HG03103 (cell line): Measurements from ENCODE around the gene KPNA6.
A peak's percentile ranks its signal among the peaks of the same experiment; 100 is the strongest.
"Not testable (repeated sequence)": the region's sequence is repeated elsewhere in the genome, so short reads cannot be mapped to it uniquely, and the experiment has no call there.

ENCODE experiments used
- ATAC-seq: cut with Tn5 transposase; IDR thresholded peaks from one replicate; pipeline ENCODE4 v1.9.1; 2021; ENCODE audit warnings: low read depth; ENCODE audit not compliant: unreplicated experiment

Gene KPNA6

DNA sequence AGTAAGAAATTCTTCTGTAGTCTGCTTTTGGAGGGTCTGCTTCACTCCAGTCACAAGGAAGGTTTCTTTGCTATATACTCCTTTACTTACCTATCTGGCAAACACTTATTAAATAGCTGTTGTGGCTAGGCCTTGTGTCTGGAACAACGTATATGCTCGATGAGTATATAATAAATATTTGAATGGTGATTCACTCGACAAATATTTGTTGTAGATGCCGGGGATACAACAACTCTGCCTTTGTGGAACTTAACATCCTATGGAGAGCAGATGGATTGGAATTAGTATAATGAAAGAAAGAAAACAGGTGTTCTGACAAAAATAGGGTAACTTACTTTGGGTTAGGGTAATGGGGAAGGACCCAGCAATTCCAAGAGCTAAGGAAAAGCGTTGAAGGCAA lies 31.1 kb downstream of the KPNA6 start:
- ATAC-seq, result no peak

DNA sequence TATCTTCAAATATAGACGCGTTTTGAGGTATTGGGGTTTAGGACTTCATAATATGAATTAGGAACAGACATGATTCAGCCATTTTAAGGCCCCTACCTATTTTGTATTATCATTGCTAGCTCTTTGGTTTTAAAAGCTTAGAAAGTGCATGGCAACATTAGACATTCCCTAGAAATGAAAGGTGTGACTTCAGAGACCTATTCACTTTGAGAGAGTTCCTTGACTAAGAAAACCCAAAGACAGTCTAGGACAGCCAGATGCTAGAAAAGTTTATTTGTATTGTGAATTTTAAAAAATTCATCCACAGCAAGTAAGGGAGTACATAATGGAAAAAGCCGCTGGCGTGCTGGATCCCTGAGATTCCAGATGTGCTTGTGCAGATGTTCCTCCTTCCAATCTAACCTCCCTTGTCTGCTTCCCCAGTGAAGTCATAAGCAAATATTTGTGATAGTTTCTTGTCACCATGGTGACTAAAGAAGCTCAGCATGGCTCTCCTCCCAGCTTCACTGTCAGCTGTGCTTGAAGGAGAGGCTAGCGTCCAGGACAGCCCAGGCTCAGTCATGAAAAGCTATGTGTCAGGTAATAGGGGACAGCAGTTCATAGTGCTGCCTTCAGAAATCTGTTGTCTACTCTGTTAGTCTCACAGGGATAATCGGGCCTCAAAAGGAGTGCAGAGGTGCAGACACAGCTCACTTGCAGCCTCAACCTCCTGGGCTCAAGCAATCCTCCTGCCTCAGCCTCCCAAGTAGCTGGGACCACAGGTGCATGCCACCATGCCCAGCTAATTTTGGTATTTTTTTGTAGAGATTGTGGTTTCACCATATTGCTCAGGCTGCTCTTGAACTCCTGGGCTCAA lies 34.8 kb downstream of the KPNA6 start:
- ATAC-seq, result no peak

GRCh38 chr1:32143302-32143695 lies 35.4 kb downstream of the KPNA6 start:
- ATAC-seq, result not testable (repeated sequence)

- no peak for ATAC-seq
Observed at GRCh38 chr1:32144033-32144432, 36.2 kb downstream of the KPNA6 start.

DNA sequence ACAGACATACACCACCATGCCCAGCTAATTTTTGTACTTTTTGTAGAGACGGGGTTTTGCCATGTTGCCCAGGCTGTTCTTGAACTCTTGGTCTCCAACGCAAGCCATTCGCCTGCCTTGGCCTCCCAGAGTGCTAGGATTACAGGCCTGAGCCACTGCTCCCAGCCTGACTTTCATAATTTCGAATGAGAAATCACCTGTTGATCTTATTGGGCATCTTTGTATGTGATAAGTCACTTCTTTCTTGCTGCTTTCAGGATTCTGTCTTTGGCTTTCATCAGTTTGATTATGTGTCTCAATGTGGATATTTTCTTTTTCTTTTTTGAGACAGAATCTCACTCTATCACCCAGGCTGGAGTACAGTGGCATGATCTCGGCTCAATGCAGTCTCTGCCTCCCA lies 39.9 kb downstream of the KPNA6 start:
- ATAC-seq, result not testable (repeated sequence)

- no peak for ATAC-seq
Observed at GRCh38 chr1:32150847-32151246, 43.0 kb downstream of the KPNA6 start.

DNA sequence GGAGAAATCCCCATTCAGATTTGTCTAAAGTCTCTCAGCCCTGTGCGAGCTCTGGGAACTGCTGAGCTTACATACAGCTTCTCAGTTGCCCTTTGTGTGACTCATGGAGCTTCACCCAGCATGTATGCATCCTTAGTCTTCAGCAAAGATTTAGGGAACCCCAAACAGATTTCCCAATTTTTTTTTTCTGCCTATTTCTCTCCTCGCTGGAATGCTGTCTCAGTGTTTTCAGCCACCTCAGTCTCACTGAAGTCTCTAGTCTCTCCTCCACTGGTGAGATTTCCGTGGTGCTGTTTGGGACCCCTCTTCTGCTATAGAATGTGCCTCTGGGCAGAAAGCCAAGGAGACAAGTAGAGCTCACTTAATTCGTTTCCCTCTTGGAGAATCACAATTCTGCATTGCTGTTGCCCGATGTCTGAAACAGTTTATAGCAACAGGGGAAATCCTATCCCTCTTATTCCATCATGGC lies 43.5 kb downstream of the KPNA6 start:
- no peak for ATAC-seq

GRCh38 chr1:32159189-32159588 lies 51.3 kb downstream of the KPNA6 start:
- ATAC-seq, result no peak

DNA sequence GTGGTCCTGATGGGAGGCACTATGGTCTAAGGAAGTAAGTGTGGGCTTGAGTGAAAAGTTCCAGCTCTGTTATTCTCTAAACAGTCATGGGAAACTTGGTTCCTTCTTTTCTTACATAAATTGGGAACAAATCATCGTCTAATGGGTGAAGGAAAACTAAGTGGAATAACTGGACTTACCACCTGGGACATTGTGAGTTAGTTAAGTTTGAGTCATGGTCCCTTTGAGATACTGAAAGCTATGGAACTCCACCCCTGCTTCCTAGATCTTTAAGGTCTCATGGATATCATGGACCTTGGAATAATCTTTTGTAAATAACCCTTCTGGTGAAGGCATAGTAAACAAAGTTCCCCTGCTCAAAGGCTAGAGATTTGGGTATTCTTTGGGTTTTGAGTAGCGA lies 55.5 kb downstream of the KPNA6 start:
- no peak for ATAC-seq

DNA sequence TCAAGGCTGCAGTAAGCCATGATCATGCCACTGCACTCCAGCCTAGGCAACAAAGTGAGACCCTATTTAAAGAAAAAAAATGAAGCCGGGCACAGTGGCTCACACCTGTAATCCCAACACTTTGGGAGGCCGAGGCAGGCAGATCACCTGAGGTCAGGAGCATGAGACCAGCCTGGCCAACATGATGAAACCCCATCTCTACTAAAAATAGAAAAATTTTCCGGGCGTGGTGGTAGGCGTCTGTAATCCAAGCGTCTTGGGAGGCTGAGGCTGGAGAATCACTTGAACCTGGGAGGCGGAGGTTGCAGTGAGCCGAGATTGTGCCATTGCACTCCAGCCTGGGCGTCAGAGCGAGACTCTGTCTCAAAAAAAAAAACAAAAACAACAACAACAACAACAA lies 57.8 kb downstream of the KPNA6 start:
- ATAC-seq, result not testable (repeated sequence)

DNA sequence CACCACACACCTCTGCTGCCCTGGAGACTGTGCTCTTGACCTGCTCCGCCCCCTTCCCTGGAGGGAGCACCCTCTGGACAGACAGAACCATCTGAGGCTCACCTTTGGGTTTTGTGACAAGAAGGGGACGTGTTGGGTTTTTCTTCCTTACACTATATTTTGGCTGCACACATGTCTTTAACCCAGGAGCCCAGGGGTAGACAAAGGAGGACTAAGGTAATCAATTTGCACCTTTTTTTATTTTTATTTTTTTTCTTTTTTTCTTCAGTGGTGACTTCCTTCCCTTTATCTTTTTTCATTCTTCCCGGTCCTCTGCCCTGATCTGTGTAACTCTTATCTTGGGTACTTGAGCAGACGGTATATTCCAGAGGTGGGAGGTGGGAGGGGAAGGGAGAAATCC lies 63.1 kb downstream of the KPNA6 start:
- no peak for ATAC-seq

- ATAC-seq, result no peak
Observed at GRCh38 chr1:32172621-32173245, 64.9 kb downstream of the KPNA6 start.

- ATAC-seq, result no peak
Observed at GRCh38 chr1:32178380-32179192, 70.7 kb downstream of the KPNA6 start.

DNA sequence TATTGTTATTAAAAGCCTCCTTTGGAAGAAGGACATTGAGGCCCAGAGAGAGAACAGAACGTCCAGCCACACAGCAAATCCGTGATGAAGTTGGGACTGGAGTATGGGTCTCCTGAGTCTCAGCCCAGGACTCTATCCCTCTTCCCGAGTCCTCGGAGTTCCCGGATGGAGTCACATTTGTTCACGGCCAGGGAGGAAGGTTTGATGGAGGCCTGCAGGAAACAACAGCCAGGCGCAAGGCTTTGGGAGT lies 71.3 kb downstream of the KPNA6 start:
- no peak for ATAC-seq

DNA sequence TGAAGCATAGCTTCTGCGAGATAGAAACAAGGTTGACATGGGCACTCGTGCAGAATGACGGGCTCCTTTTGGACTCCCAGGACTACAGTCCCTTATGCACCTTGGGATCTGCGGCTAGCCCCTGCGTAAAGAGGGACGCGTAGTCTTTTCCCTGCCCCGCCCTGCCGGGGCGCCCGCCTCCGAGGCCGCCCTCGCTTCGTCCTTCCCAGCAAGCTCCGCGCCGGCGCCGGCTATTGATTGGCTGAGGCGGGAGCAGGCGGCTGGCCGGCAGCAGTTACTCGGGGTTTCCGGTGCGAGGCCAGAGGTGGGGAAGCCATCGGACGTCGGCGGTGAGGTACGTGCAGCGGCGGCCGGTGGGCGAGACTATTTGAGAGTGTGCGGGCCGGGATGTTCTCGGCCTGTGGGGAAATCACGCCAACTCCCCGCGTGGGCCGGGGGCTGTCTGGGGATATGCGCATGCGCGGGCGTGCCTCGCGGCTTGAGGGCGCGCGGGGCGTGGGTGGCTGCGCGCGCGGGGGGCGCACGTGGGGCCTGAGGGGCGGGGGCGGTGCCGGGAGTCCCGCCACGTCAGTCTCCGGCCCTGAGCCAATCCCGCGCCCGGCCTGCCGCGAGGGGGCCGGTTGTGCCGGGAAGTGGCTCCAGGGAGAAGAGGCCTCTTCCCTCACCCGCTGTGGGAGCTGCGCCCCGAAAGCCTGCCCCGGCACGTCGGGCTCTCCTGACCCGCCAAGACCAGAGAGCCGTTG lies 71.8 kb downstream of the KPNA6 start, which contains the start of gene TXLNA:
Gene TXLNA, plus strand, starts transcription at position 233 of the 743 bp plus-strand sequence. CDS start 671 bp downstream, outside the sequence.
- ATAC-seq, result peak; percentile 75

DNA sequence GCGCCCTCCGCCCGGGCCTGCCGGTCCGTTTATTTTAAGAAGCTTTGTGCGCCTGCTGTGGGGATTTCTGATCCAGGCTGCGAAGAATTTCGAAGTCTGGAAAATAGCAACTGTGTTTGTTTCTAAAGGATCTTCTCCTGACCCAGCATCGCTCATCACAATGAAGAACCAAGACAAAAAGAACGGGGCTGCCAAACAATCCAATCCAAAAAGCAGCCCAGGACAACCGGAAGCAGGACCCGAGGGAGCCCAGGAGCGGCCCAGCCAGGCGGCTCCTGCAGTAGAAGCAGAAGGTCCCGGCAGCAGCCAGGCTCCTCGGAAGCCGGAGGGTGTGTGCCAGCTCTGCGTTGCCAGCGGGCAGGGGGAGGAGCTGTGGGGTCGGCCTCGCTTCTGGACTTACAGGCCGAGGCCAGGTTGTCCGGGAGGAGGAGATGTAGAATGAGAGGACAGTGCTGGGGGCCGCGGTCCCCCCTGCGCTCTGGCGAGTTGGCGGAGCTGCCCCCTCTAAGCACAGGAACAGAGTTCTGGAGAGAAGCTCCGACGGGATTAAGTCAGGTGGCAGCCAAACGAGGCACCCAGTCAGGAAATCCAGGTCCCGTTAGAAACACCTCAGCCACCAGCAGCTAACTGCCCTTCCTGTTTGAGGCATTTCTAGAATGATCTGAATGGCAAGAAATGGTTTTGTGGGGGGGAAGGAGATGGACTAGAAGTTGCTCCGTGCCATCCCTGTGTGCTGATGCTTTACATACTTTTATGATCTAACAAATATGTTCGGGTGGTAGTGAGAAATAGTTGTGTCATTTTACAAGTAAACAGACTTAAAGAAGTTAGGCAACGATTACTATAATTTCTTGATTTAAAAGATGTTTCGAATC lies 72.6 kb downstream of the KPNA6 start:
- no peak for ATAC-seq

GRCh38 chr1:32181065-32181464 lies 73.2 kb downstream of the KPNA6 start:
- ATAC-seq, result no peak

DNA sequence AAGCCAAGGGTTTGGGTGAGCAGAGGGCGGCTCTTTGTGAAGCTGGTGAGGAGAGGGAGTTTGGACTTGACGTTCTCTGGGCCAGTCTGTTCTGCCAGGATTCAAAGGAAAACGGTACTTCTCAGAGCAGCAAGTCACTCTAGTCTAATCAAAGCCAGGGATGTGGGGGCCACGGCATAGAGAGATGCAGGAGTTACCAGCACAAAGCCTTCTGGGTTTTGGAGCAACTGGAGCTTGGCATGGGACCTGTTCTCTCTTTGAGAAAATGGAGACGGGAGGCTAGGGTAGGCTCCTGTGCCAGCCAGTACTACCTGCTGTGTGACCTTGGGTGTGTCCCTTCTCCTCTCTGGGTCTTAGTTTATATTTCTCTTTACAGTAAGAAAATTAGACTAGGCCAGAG lies 73.7 kb downstream of the KPNA6 start:
- no peak for ATAC-seq

DNA sequence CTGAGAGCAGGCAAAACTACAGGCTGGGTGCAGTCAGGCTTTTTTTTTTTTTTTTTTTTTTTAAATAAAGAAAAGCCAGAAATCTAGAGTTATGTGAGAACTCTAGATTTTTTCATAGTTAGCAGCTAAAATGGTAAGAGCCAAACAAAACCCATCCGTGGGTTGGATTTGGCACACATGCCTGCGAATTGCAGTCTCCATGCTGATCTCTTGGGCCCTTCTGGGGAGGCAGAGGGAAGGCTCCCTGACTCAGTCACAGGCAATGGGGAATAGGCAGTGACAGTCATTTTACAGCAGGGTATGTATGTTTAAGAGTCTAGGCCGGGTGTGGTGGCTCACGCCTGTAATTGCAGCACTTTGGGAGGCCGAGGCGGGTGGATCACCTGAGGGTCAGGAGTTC lies 74.2 kb downstream of the KPNA6 start:
- no peak for ATAC-seq

DNA sequence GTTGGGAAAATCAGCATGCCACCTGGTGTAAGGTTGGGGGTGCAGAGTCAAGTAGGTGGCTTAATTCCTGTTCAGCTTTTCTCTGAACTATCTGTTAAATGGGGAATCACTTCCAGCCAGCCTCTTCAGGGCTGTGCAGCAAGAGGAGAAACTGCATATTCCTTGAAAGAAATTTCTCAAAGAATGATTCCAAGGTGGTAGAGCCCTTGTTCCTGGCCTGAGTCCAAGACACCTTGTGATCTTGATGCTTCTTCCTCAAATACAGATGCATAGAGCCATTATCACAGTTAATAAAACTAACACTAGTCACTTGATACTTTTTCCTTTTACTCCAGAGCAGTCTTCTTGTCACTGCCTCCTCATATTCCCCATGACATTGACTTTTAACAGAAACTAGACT lies 76.8 kb downstream of the KPNA6 start:
- ATAC-seq, result no peak
